Endothelial cell of umbilical vein (primary cell): ENCODE measurements around the gene DGLUCY. TPM values are rescaled to one million over a fixed set of nuclear protein-coding genes. Genes with fewer than 3 reads are reported as not detected.

Source experiments
- BruUV-seq: library from RNA; stranded (reverse); fragments of 400-500 nt; replicated peaks from 2 replicates; lab custom pipeline; 2021; lab: Mats Ljungman, UMichigan
- CTCF ChIA-PET: fragments of 300-600, 350-600 bp; sonication (Branson Sonifier 250); formaldehyde crosslinking; loops from one replicate; lab custom pipeline; 2021; ENCODE audit warnings: antibody characterized with exemption, inconsistent platforms; lab: Charles Lee
- POLR2A ChIA-PET: fragments of 300-600, 350-600 bp; sonication (Branson Sonifier 250); formaldehyde crosslinking; loops from one replicate; lab custom pipeline; 2021; ENCODE audit warnings: antibody characterized with exemption, inconsistent platforms; lab: Charles Lee
- DNase-seq: peaks from one replicate; pipeline ENCODE4 v3.0.0-alpha.2; 2011; ENCODE audit warnings: low read depth, low spot score
- FAIRE-seq: peaks from 2 replicates; lab custom pipeline; 2011; peaks lifted over from hg19 to GRCh38; lab: Jason Lieb, UNC
- H2AFZ ChIP-seq: 2 replicates; pipeline ENCODE4 v1.6.0; 2012; ENCODE audit warnings: low read depth, low read length, control low read depth, inconsistent platforms
- H3K27ac ChIP-seq: 2 replicates; pipeline ENCODE4 v1.5.1; 2011; ENCODE audit warnings: low read depth, mild to moderate bottlenecking, control low read depth, low read length, moderate library complexity; ENCODE audit not compliant: insufficient read depth
- H3K27me3 ChIP-seq, 2 experiments: 2 replicates each; pipeline versions ENCODE4 v1.6.0 to v1.6.1; 2011; ENCODE audit warnings: low read length in 2 of 2, mixed read lengths in 1 of 2; ENCODE audit not compliant: control insufficient read depth in 2 of 2, insufficient read depth in 2 of 2
- H3K36me3 ChIP-seq, 2 experiments: 2 replicates in 1 of 2; 3 replicates in 1 of 2; pipeline ENCODE4 v1.5.1; 2011; ENCODE audit warnings: low read length in 2 of 2, mild to moderate bottlenecking in 1 of 2, moderate library complexity in 1 of 2; ENCODE audit not compliant: control insufficient read depth in 2 of 2, insufficient read depth in 2 of 2; ENCODE audit errors: extremely low read depth in 1 of 2
- H3K4me1 ChIP-seq: 3 replicates; pipeline ENCODE4 v1.5.1; 2011; ENCODE audit warnings: mild to moderate bottlenecking, low read length; ENCODE audit not compliant: control insufficient read depth, insufficient read depth; ENCODE audit errors: extremely low read depth
- H3K4me2 ChIP-seq: 2 replicates; pipeline ENCODE4 v1.6.1; 2011; ENCODE audit warnings: low read length, control low read depth, mixed read lengths; ENCODE audit not compliant: insufficient read depth
- H3K4me3 ChIP-seq, 3 experiments: fragments of 200-600 bp in 1 of 3; sonication (generic), shearing (Covaris generic) in 1 of 3; replicated peaks in 1 of 3; 2 replicates each; pipeline ENCODE4 v1.5.1; 2011 to 2016; ENCODE audit warnings: control low read depth in 3 of 3, low read length in 3 of 3, mild to moderate bottlenecking in 2 of 3, inconsistent platforms in 1 of 3, low read depth in 1 of 3, moderate library complexity in 1 of 3; ENCODE audit not compliant: insufficient read depth in 1 of 3
- H3K79me2 ChIP-seq: 2 replicates; pipeline ENCODE4 v1.6.0; 2012; ENCODE audit warnings: low read length, inconsistent platforms; ENCODE audit not compliant: control insufficient read depth, insufficient read depth
- H3K9ac ChIP-seq: replicated peaks from 2 replicates; pipeline ENCODE3; 2011; ENCODE audit warnings: low read length, control low read depth; ENCODE audit not compliant: insufficient read depth; ENCODE audit errors: extremely low read depth
- H3K9me1 ChIP-seq: replicated peaks from 3 replicates; pipeline ENCODE4 v1.6.0; 2011; ENCODE audit warnings: mild to moderate bottlenecking, low read length; ENCODE audit not compliant: control insufficient read depth, insufficient read depth; ENCODE audit errors: extremely low read depth
- H3K9me3 ChIP-seq: replicated peaks from 2 replicates; pipeline ENCODE4 v1.5.1; 2012; ENCODE audit warnings: low read length, inconsistent platforms; ENCODE audit not compliant: control insufficient read depth, insufficient read depth
- H4K20me1 ChIP-seq: replicated peaks from 2 replicates; pipeline ENCODE3; 2011; ENCODE audit warnings: mild to moderate bottlenecking, low read length; ENCODE audit not compliant: control insufficient read depth, insufficient read depth; ENCODE audit errors: extremely low read depth
- CTCF ChIP-seq, 2 donors: IDR thresholded peaks; 1 replicate in 1 of 2; 2 replicates in 1 of 2; pipeline ENCODE4 v1.5.1; 2011; ENCODE audit warnings: low read length in 2 of 2, mild to moderate bottlenecking in 2 of 2, moderate library complexity in 2 of 2, control low read depth in 1 of 2, inconsistent platforms in 1 of 2, low read depth in 1 of 2; ENCODE audit not compliant: insufficient read depth in 1 of 2; ENCODE audit errors: extremely low read depth in 1 of 2
- FOS ChIP-seq: IDR thresholded peaks from 2 replicates; pipeline ENCODE4 v1.6.1; 2011; ENCODE audit warnings: mild to moderate bottlenecking, low read length, moderate library complexity, borderline replicate concordance; ENCODE audit not compliant: insufficient read depth
- GATA2 ChIP-seq: IDR thresholded peaks from 2 replicates; pipeline ENCODE4 v1.7.0; 2011; ENCODE audit warnings: low read depth, mild to moderate bottlenecking, moderate library complexity, mixed read lengths, low read length; ENCODE audit not compliant: insufficient read length, insufficient read depth
- JUN ChIP-seq: IDR thresholded peaks from 2 replicates; pipeline ENCODE4 v1.6.1; 2011; ENCODE audit warnings: borderline replicate concordance, low read depth; ENCODE audit not compliant: insufficient read length, insufficient read depth
- MYC ChIP-seq: IDR thresholded peaks from one replicate; pipeline ENCODE4 v1.6.1; 2011; ENCODE audit warnings: mild to moderate bottlenecking, low read depth, low read length
- dilution Hi-C: fragments of 300-500 bp; cut with MboI; formaldehyde crosslinking; loops from one replicate; pipeline ENCODE4 v1.15.0; 2019; ENCODE audit warnings: low sequenced_read_pairs; ENCODE audit not compliant: extremely low pct_ligation_motif_present
- intact Hi-C: fragments of 100-400 bp; cut with micrococcal nuclease; formaldehyde crosslinking; loops from one replicate; pipeline ENCODE4 v1.10.0; 2022
- polyA plus RNA-seq, 4 experiments: library from polyadenylated mRNA; depleted of rRNA in 3 of 4; stranded (reverse) in 3 of 4; unstranded in 1 of 4; fragments of >200 nt; gene quantifications; 2 replicates each; pipeline versions ENCODE4 v1.2.1 to v1.2.3, GENCODE V29; 2011 to 2012; ENCODE audit warnings: missing spikeins in 1 of 4
- total RNA-seq: library from RNA; stranded (reverse); gene quantifications from 2 replicates; pipeline ENCODE4 v1.2.3, GENCODE V29; 2021

Gene DGLUCY
- total and polyA plus RNA-seq, 2 donors (not counting 3 experiments of a cell fraction or from before 2014, with no cell fraction given), result 40.9 to 65.6 TPM

GRCh38 chr14:91263329-91263728 is 149.5 kb downstream of the DGLUCY start:
- no peak for DNase-seq
- no peaks in the 10 kb centered on the region for H3K9me1 ChIP-seq
- H3K9ac ChIP-seq, result no peak overlapping the region
- no peaks in the 10 kb centered on the region for H3K79me2 ChIP-seq
- H4K20me1 ChIP-seq, result no peaks in the 10 kb centered on the region
- H3K27ac ChIP-seq, result no peak overlapping the region
- peaks cover 3% of the 10 kb centered on the region for H3K4me1 ChIP-seq
- no peak overlapping the region for H3K4me2 ChIP-seq
- POLR2A ChIA-PET, result no interaction called here
- TF ChIP-seq CTCF (IDR thresholded peaks at IDR 0.05; ENCODE audit: extremely low read depth in 1 of 2, insufficient read depth in 1 of 2, low read depth in 1 of 2, low read length in 2 of 2) (no peak), MYC (no peak), GATA2 (no peak), FOS (no peak), JUN (no peak)
- CTCF ChIA-PET, result interaction anchor here (1.3 to 2.7 kb wide), 3 partner anchors 11 to 90 kb away, joined by 3 to 22 read pairs (median 6); no protein-coding TSS in a partner anchor
- FAIRE-seq, result no peak
- no peak overlapping the region for H2AFZ ChIP-seq
- no peaks in the 10 kb centered on the region for H3K27me3 ChIP-seq
- H3K36me3 ChIP-seq, result no peaks in the 10 kb centered on the region
- BruUV-seq, result no TSS peak
- intact Hi-C loops (loop anchor here (1.0 kb wide), 1 partner anchor 20 kb away; no protein-coding TSS in a partner anchor), dilution Hi-C loops (no loop called here)
- no peaks in the 10 kb centered on the region for H3K9me3 ChIP-seq
- H3K4me3 ChIP-seq, result no peak overlapping the region
